GM12878 (cell line): ENCODE results near the gene LTB4R2. TPM values are rescaled to one million over a fixed set of nuclear protein-coding genes. Genes with fewer than 3 reads are reported as not detected.

Experiments used
- ATAC-seq: fragments of 200-7000 bp; cut with Tn5 transposase; 3 replicates; pipeline ENCODE4 v1.9.1; 2020; ENCODE audit warnings: mild to moderate bottlenecking, moderate library complexity
- BruUV-seq: library from RNA; stranded (reverse); fragments of 400-500 nt; replicated peaks from 2 replicates; lab custom pipeline; 2021; lab: Mats Ljungman, UMichigan
- CTCF ChIA-PET: fragments of 300-600 bp; sonication (Branson Sonifier 250); formaldehyde crosslinking; extraction: SDS; loops from one replicate; lab custom pipeline; 2021; ENCODE audit warnings: inconsistent platforms; lab: Yijun Ruan, JAX
- POLR2A ChIA-PET: fragments of 350-600 bp; formaldehyde crosslinking; extraction: SDS; loops from one replicate; lab custom pipeline; 2021; ENCODE audit warnings: inconsistent platforms; lab: Charles Lee
- RAD21 ChIA-PET: fragments of 300-600 bp; sonication (Branson Sonifier 250); formaldehyde crosslinking; loops from one replicate; lab custom pipeline; 2023; ENCODE audit warnings: antibody characterized with exemption; ENCODE audit not compliant: unreplicated experiment; lab: Charles Lee
- SMC1A ChIA-PET: fragments of 300-600 bp; sonication (Branson Sonifier 250); formaldehyde crosslinking; loops from one replicate; lab custom pipeline; 2023; ENCODE audit not compliant: unreplicated experiment, uncharacterized antibody; lab: Charles Lee
- DNase-seq: peaks from one replicate; pipeline ENCODE4 v3.0.0-alpha.2; 2011; ENCODE audit warnings: low read depth, low spot score
- FAIRE-seq: peaks from 3 replicates; lab custom pipeline; 2011; peaks lifted over from hg19 to GRCh38; lab: Jason Lieb, UNC
- H2AFZ ChIP-seq: 2 replicates; pipeline ENCODE4 v1.6.0; 2011; ENCODE audit warnings: low read depth, low read length, control low read depth; ENCODE audit not compliant: control insufficient read depth
- H3K27ac ChIP-seq: 2 replicates; pipeline ENCODE4 v1.5.1; 2011; ENCODE audit warnings: control low read depth; ENCODE audit not compliant: control insufficient read depth, insufficient read depth
- H3K27me3 ChIP-seq, 2 experiments: replicated peaks in 1 of 2; 2 replicates each; pipeline versions ENCODE4 v1.6.0 to v1.6.1; 2011; ENCODE audit warnings: low read length in 1 of 2; ENCODE audit not compliant: control insufficient read depth in 2 of 2, insufficient read depth in 2 of 2
- H3K36me3 ChIP-seq, 2 experiments: 2 replicates each; pipeline ENCODE4 v1.5.1; 2011; ENCODE audit warnings: low read length in 1 of 2; ENCODE audit not compliant: control insufficient read depth in 2 of 2, insufficient read depth in 2 of 2
- H3K4me1 ChIP-seq: 2 replicates; pipeline ENCODE4 v1.6.1; 2011; ENCODE audit warnings: mild to moderate bottlenecking, low read length, moderate library complexity, mixed read lengths; ENCODE audit not compliant: control insufficient read depth, insufficient read depth
- H3K4me2 ChIP-seq: 2 replicates; pipeline ENCODE4 v1.6.0; 2011; ENCODE audit warnings: control low read depth; ENCODE audit not compliant: control insufficient read depth, insufficient read depth
- H3K4me3 ChIP-seq: fragments of 200-600 bp; sonication (generic); 2 replicates; pipeline ENCODE4 v1.5.1; 2016
- H3K79me2 ChIP-seq: 2 replicates; pipeline ENCODE4 v1.6.0; 2011; ENCODE audit warnings: low read length; ENCODE audit not compliant: control insufficient read depth, insufficient read depth
- H3K9ac ChIP-seq: 2 replicates; pipeline ENCODE4 v1.8.0; 2011; ENCODE audit warnings: low read length, control low read depth, mixed read lengths; ENCODE audit not compliant: control insufficient read depth, insufficient read depth
- H3K9me3 ChIP-seq: replicated peaks from 3 replicates; pipeline ENCODE4 v1.5.1; 2011; ENCODE audit warnings: mild to moderate bottlenecking, low read length; ENCODE audit not compliant: control insufficient read depth, insufficient read depth
- H4K20me1 ChIP-seq: 2 replicates; pipeline ENCODE4 v1.6.0; 2011; ENCODE audit not compliant: control insufficient read depth, insufficient read depth
- BRCA1 ChIP-seq: IDR thresholded peaks from 2 replicates; pipeline ENCODE4 v1.6.1; 2011; ENCODE audit warnings: low read depth, low read length, improper control_type of control experiment
- DPF2 ChIP-seq: fragments of 450-650 bp; IDR thresholded peaks from 2 replicates; pipeline ENCODE4 v1.6.1; 2017; ENCODE audit warnings: mild to moderate bottlenecking
- FOS ChIP-seq: IDR thresholded peaks from 3 replicates; pipeline ENCODE4 v1.6.1; 2011; ENCODE audit warnings: borderline replicate concordance; ENCODE audit not compliant: insufficient read length; ENCODE audit errors: extremely low read depth
- KAT2A ChIP-seq: conservative IDR thresholded peaks from 2 replicates; pipeline ENCODE4 v1.6.1; 2011; ENCODE audit warnings: low read depth, low read length; ENCODE audit not compliant: control insufficient read depth
- MTA3 ChIP-seq: IDR thresholded peaks from 2 replicates; pipeline ENCODE4 v1.6.1; 2012; ENCODE audit warnings: low read length, inconsistent platforms, borderline replicate concordance
- MXI1 ChIP-seq: fragments of 150-350 bp; IDR thresholded peaks from 2 replicates; pipeline ENCODE4 v1.6.1; 2011; ENCODE audit warnings: low read depth, mild to moderate bottlenecking, inconsistent platforms, low read length, improper control_type of control experiment
- MYC ChIP-seq: IDR thresholded peaks from 2 replicates; pipeline ENCODE4 v1.6.1; 2011; ENCODE audit warnings: mild to moderate bottlenecking, low read length, moderate library complexity, inconsistent platforms; ENCODE audit not compliant: insufficient read depth, insufficient replicate concordance, insufficient read length, severe bottlenecking
- NR2C1 ChIP-seq: fragments of 450-650 bp; IDR thresholded peaks from 2 replicates; pipeline ENCODE4 v1.6.1; 2017; ENCODE audit warnings: antibody characterized with exemption, mild to moderate bottlenecking, moderate library complexity
- RBBP5 ChIP-seq: fragments of 200-600 bp; sonication (generic); conservative IDR thresholded peaks from 2 replicates; pipeline ENCODE4 v1.6.1; 2016
- RFX5 ChIP-seq: IDR thresholded peaks from 2 replicates; pipeline ENCODE4 v1.6.1; 2011; ENCODE audit warnings: low read depth, low read length, improper control_type of control experiment
- SMAD1 ChIP-seq: fragments of 450-650 bp; IDR thresholded peaks from 2 replicates; pipeline ENCODE4 v1.6.1; 2018; ENCODE audit warnings: mild to moderate bottlenecking, low read depth; ENCODE audit not compliant: partially characterized antibody
- SMAD5 ChIP-seq: IDR thresholded peaks from 2 replicates; pipeline ENCODE4 v1.6.1; 2016; ENCODE audit warnings: antibody characterized with exemption, low read depth
- SMARCA5 ChIP-seq: fragments of 450-650 bp; IDR thresholded peaks from 2 replicates; pipeline ENCODE4 v1.6.1; 2017; ENCODE audit warnings: mild to moderate bottlenecking
- SREBF1 ChIP-seq: IDR thresholded peaks from 2 replicates; pipeline ENCODE4 v1.6.1; 2012; ENCODE audit warnings: mild to moderate bottlenecking, low read length
- YY1 ChIP-seq: IDR thresholded peaks from 2 replicates; pipeline ENCODE4 v1.6.1; 2011; ENCODE audit warnings: low read depth, mild to moderate bottlenecking, low read length
- ZBED1 ChIP-seq: IDR thresholded peaks from 2 replicates; pipeline ENCODE4 v1.6.1; 2016; ENCODE audit warnings: borderline replicate concordance
- ZNF217 ChIP-seq: fragments of 450-650 bp; IDR thresholded peaks from 2 replicates; pipeline ENCODE4 v1.6.1; 2017; ENCODE audit warnings: antibody characterized with exemption, mild to moderate bottlenecking
- ZZZ3 ChIP-seq: IDR thresholded peaks from 2 replicates; pipeline ENCODE4 v1.6.1; 2011; ENCODE audit warnings: low read depth; ENCODE audit not compliant: control insufficient read depth, insufficient read length
- WGBS: methylation state at CpG from one replicate; pipeline ENCODE4 v1.1.6; 2016; ENCODE audit warnings: low lambda C conversion rate; ENCODE audit not compliant: insufficient replicate concordance, insufficient coverage; ENCODE audit errors: missing lambda C conversion rate; 5-methylcytosine and 5-hydroxymethylcytosine counted together
- in situ Hi-C: fragments of 300-500 bp; cut with MboI; formaldehyde crosslinking; loops from 9 replicates; pipeline ENCODE4 v1.14.3; 2018; ENCODE audit warnings: mixed read lengths
- intact Hi-C: fragments of 100-400 bp; cut with micrococcal nuclease; formaldehyde crosslinking; loops from one replicate; pipeline ENCODE4 v1.14.2; 2022; ENCODE audit not compliant: unreplicated experiment
- polyA plus RNA-seq, 11 experiments: library from polyadenylated mRNA; depleted of rRNA in 4 of 11; unstranded in 6 of 11; stranded (reverse) in 5 of 11; fragments of >200 nt; fragmentation: Nextera tagmentation in 4 of 11; fragmentation: Illumina TruSeq in 1 of 11; extraction: Ambion mirVana in 4 of 11; extraction: Trizol in 1 of 11; gene quantifications; 1 replicate in 1 of 11; 2 replicates in 10 of 11; pipeline versions ENCODE4 v1.2.1 to v1.2.3, GENCODE V29; 2011 to 2016; ENCODE audit warnings: inconsistent platforms in 2 of 11, missing spikeins in 2 of 11, low read depth in 1 of 11
- total RNA-seq, 4 experiments: library from RNA; depleted of rRNA in 3 of 4; stranded (reverse); fragments of >200 nt in 3 of 4; fragmentation: Illumina TruSeq in 1 of 4; extraction: Trizol in 1 of 4; gene quantifications; 2 replicates each; pipeline versions ENCODE4 v1.2.1 to v1.2.3, GENCODE V29; 2013 to 2021
- TF ChIP-seq, protein P1 (sequence below): fragments of 450-650 bp; IDR thresholded peaks from 2 replicates; pipeline ENCODE4 v1.6.1; 2016; ENCODE audit warnings: mild to moderate bottlenecking
- TF ChIP-seq, protein P2 (sequence below): fragments of 450-650 bp; IDR thresholded peaks from 2 replicates; pipeline ENCODE4 v1.6.1; 2014; ENCODE audit warnings: mild to moderate bottlenecking
- TF ChIP-seq, protein P3 (sequence below): fragments of 150-350 bp; IDR thresholded peaks from 2 replicates; pipeline ENCODE4 v1.6.1; 2016; ENCODE audit warnings: low read depth, low read length

LTB4R2 gene
- total and polyA plus RNA-seq, 10 of the 15 experiments (the other 5 are each of a cell fraction or from before 2014, with no cell fraction given) = 0.06 to 16.0 (median 2.6) TPM

DNA sequence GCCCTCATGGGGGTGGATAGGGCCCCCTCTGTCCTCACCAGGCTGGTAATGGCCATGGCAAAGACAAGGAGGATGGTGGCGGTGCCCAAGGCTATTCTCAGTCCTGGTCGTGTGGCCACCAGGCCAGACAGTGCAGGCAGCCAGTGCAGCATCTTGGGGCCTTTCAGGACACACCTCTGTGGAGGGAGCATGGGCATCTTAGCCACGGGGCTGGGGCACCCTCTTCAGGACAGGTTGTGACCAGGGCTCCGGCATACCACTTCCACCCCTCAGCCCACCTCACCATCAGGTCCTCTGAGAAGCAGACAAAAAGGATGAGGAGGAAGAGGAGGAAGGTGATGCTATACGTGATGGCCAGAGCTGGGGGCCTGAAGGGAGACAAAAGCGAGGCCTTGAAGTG, 14.1 kb downstream of the LTB4R2 start (continued):
- TF ChIP-seq, protein P1, sequence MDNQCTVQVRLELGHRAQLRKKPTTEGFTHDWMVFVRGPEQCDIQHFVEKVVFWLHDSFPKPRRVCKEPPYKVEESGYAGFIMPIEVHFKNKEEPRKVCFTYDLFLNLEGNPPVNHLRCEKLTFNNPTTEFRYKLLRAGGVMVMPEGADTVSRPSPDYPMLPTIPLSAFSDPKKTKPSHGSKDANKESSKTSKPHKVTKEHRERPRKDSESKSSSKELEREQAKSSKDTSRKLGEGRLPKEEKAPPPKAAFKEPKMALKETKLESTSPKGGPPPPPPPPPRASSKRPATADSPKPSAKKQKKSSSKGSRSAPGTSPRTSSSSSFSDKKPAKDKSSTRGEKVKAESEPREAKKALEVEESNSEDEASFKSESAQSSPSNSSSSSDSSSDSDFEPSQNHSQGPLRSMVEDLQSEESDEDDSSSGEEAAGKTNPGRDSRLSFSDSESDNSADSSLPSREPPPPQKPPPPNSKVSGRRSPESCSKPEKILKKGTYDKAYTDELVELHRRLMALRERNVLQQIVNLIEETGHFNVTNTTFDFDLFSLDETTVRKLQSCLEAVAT = no peak
- TF ChIP-seq ZNF217 (no peak), SREBF1 (no peak), FOS (no peak), YY1 (no peak), MYC (no peak), SMARCA5 (no peak), MTA3 (no peak)

DNA sequence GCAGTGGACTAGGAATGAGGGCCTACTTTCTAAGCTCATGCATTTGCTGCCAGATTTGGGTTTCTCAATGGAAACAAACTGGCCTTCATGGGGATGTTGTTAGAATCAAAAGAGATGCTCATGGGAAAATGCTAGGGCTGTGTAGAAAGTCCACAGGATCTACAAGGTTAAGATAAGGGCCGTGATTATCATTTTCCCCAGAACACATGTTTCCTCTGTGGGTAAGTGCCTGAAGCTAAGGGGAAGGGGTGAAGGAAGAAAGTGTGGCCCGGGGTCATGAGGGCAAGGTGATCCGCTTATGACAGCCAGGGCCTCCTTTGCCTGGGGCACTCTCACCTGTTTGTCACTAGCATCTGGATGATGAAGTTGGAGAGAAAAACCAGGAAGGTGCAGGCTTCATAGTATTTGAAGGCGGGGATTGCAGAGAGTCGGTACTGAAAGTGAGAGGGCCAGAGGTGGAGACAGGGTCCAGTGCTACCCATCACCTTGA, 15.1 kb downstream of the LTB4R2 start:
- in situ Hi-C loops (no loop called here), intact Hi-C loops (no loop called here)
- BruUV-seq = no TSS peak
- H3K27me3 ChIP-seq = no peaks in the 10 kb centered on the region
- H3K79me2 ChIP-seq = no peaks in the 10 kb centered on the region
- no peak overlapping the region for H3K4me3 ChIP-seq
- H3K9ac ChIP-seq = no peak overlapping the region
- no peak overlapping the region for H2AFZ ChIP-seq
- H3K4me2 ChIP-seq = no peak overlapping the region
- ChIA-PET RAD21 (interaction anchor here (1.2 to 1.6 kb wide), 3 partner anchors 17 to 107 kb away, joined by 3 to 6 read pairs (median 3); partner anchors contain the start of gene TINF2), POLR2A (interaction anchor here (0.6 kb wide), 1 partner anchor 196 kb away, joined by 4 read pairs; no protein-coding TSS in a partner anchor), SMC1A (interaction anchor here (1.2 kb wide), 1 partner anchor 106 kb away, joined by 3 read pairs; no protein-coding TSS in a partner anchor), CTCF (interaction anchor here (0.8 to 1.8 kb wide), 5 partner anchors 15 to 112 kb away, joined by 3 to 13 read pairs (median 3); partner anchors contain the start of genes CIDEB and RIPK3)
- ATAC-seq (no peak), DNase-seq (no peak), FAIRE-seq (no peak)
- no peaks in the 10 kb centered on the region for H3K36me3 ChIP-seq
- H3K4me1 ChIP-seq = no peaks in the 10 kb centered on the region
- no peaks in the 10 kb centered on the region for H4K20me1 ChIP-seq
- WGBS = 55% methylated on average over 5 of the region's 5 CpGs
- no peak overlapping the region for H3K27ac ChIP-seq
- no peaks in the 10 kb centered on the region for H3K9me3 ChIP-seq
- TF ChIP-seq RBBP5 = no peak
- TF ChIP-seq NR2C1 = no peak
- TF ChIP-seq ZZZ3 = no peak
- no peak for TF ChIP-seq SMAD5
- TF ChIP-seq ZBED1 = no peak
- TF ChIP-seq KAT2A = no peak
- TF ChIP-seq, protein P2, sequence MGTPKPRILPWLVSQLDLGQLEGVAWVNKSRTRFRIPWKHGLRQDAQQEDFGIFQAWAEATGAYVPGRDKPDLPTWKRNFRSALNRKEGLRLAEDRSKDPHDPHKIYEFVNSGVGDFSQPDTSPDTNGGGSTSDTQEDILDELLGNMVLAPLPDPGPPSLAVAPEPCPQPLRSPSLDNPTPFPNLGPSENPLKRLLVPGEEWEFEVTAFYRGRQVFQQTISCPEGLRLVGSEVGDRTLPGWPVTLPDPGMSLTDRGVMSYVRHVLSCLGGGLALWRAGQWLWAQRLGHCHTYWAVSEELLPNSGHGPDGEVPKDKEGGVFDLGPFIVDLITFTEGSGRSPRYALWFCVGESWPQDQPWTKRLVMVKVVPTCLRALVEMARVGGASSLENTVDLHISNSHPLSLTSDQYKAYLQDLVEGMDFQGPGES = no peak
- no peak for TF ChIP-seq MXI1
- TF ChIP-seq, protein P3, sequence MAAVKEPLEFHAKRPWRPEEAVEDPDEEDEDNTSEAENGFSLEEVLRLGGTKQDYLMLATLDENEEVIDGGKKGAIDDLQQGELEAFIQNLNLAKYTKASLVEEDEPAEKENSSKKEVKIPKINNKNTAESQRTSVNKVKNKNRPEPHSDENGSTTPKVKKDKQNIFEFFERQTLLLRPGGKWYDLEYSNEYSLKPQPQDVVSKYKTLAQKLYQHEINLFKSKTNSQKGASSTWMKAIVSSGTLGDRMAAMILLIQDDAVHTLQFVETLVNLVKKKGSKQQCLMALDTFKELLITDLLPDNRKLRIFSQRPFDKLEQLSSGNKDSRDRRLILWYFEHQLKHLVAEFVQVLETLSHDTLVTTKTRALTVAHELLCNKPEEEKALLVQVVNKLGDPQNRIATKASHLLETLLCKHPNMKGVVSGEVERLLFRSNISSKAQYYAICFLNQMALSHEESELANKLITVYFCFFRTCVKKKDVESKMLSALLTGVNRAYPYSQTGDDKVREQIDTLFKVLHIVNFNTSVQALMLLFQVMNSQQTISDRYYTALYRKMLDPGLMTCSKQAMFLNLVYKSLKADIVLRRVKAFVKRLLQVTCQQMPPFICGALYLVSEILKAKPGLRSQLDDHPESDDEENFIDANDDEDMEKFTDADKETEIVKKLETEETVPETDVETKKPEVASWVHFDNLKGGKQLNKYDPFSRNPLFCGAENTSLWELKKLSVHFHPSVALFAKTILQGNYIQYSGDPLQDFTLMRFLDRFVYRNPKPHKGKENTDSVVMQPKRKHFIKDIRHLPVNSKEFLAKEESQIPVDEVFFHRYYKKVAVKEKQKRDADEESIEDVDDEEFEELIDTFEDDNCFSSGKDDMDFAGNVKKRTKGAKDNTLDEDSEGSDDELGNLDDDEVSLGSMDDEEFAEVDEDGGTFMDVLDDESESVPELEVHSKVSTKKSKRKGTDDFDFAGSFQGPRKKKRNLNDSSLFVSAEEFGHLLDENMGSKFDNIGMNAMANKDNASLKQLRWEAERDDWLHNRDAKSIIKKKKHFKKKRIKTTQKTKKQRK = no peak
- TF ChIP-seq SMAD1 = no peak
- no peak for TF ChIP-seq DPF2
- TF ChIP-seq BRCA1 = no peak
- no peak for TF ChIP-seq RFX5
